Panc1 (cell line): Measurements from ENCODE around the gene LONP2. TPM values are rescaled to one million over a fixed set of nuclear protein-coding genes. Genes with fewer than 3 reads are reported as not detected.

Source experiments
- ATAC-seq: fragments of 200-7000 bp; cut with Tn5 transposase; 2 replicates; pipeline ENCODE4 v1.9.1; 2020; ENCODE audit warnings: mild to moderate bottlenecking, moderate library complexity
- BruUV-seq: library from RNA; stranded (reverse); fragments of 400-500 nt; replicated peaks from 2 replicates; lab custom pipeline; 2021; lab: Mats Ljungman, UMichigan
- CTCF ChIA-PET: fragments of 300-600 bp; sonication (Branson Sonifier 250); formaldehyde crosslinking; loops from one replicate; lab custom pipeline; 2022; ENCODE audit warnings: antibody characterized with exemption; lab: Charles Lee
- POLR2A ChIA-PET: fragments of 300-600 bp; sonication (Branson Sonifier 250); formaldehyde crosslinking; loops from one replicate; lab custom pipeline; 2022; ENCODE audit warnings: antibody characterized with exemption; lab: Charles Lee
- DNase-seq: peaks from one replicate; pipeline ENCODE4 v3.0.0-alpha.2; 2010; ENCODE audit warnings: low read depth, low spot score
- H3K27ac ChIP-seq: 2 replicates; pipeline ENCODE4 v1.5.1; 2011; ENCODE audit warnings: mild to moderate bottlenecking, low read length, inconsistent platforms
- H3K27me3 ChIP-seq: fragments of 200-500 bp; sonication (Bioruptor generic); 2 replicates; pipeline ENCODE4 v1.6.0; 2014; ENCODE audit warnings: low read length, inconsistent platforms; ENCODE audit not compliant: control insufficient read depth, insufficient read depth
- H3K36me3 ChIP-seq: fragments of 200-500 bp; sonication (Bioruptor generic); 2 replicates; pipeline ENCODE4 v1.5.1; 2014; ENCODE audit warnings: inconsistent platforms, mild to moderate bottlenecking, low read length, moderate library complexity; ENCODE audit not compliant: control insufficient read depth, insufficient read depth
- H3K4me1 ChIP-seq: 2 replicates; pipeline ENCODE4 v1.5.1; 2011; ENCODE audit warnings: inconsistent platforms, mild to moderate bottlenecking, low read length, moderate library complexity; ENCODE audit not compliant: control insufficient read depth, insufficient read depth
- H3K4me3 ChIP-seq, 2 experiments: 2 replicates each; pipeline ENCODE4 v1.5.1; 2011 to 2012; ENCODE audit warnings: low read depth in 2 of 2, low read length in 2 of 2, mild to moderate bottlenecking in 2 of 2, inconsistent platforms in 1 of 2, moderate library complexity in 1 of 2
- H3K9me3 ChIP-seq: fragments of 200-500 bp; sonication (Bioruptor generic); 2 replicates; pipeline ENCODE4 v1.5.1; 2014; ENCODE audit warnings: low read depth, mild to moderate bottlenecking, inconsistent platforms, low read length, moderate library complexity; ENCODE audit not compliant: control insufficient read depth, insufficient read depth
- POLR2AphosphoS5 ChIP-seq: IDR thresholded peaks from 2 replicates; pipeline ENCODE4 v1.6.1; 2012; ENCODE audit warnings: mild to moderate bottlenecking, low read depth, low read length, moderate library complexity
- SIN3A ChIP-seq: IDR thresholded peaks from 2 replicates; pipeline ENCODE4 v1.6.1; 2012; ENCODE audit warnings: low read depth, mild to moderate bottlenecking, low read length, moderate library complexity, borderline replicate concordance; ENCODE audit not compliant: insufficient read depth
- TCF7L2 ChIP-seq: IDR thresholded peaks from 2 replicates; pipeline ENCODE4 v1.6.1; 2011; ENCODE audit warnings: mild to moderate bottlenecking, low read depth, low read length, inconsistent platforms
- in situ Hi-C: cut with HindIII; loops from 2 replicates; pipeline ENCODE4 v1.10.0; 2016; ENCODE audit warnings: low sequenced_read_pairs, low pct_unique_long_range_greater_than_20kb
- intact Hi-C: fragments of 100-400 bp; cut with micrococcal nuclease; formaldehyde crosslinking; loops from one replicate; pipeline ENCODE4 v1.10.0; 2022; ENCODE audit not compliant: unreplicated experiment
- total RNA-seq: library from RNA; stranded (reverse); gene quantifications from one replicate; pipeline ENCODE4 v1.2.1, GENCODE V29; 2021; ENCODE audit not compliant: unreplicated experiment
- TF ChIP-seq, protein P1 (sequence below): fragments of 450-650 bp; IDR thresholded peaks from 2 replicates; pipeline ENCODE4 v1.5.1; 2017; ENCODE audit warnings: mild to moderate bottlenecking
- TF ChIP-seq, protein P2 (sequence below), 2 experiments: IDR thresholded peaks; 2 replicates each; pipeline ENCODE4 v1.6.1; 2011 to 2012; ENCODE audit warnings: low read depth in 2 of 2, control low read depth in 1 of 2, low read length in 1 of 2, mild to moderate bottlenecking in 1 of 2, moderate library complexity in 1 of 2; ENCODE audit not compliant: insufficient read depth in 1 of 2

LONP2 gene
- total RNA-seq, 1 experiment from 2014 or later, result 22.9 TPM

DNA sequence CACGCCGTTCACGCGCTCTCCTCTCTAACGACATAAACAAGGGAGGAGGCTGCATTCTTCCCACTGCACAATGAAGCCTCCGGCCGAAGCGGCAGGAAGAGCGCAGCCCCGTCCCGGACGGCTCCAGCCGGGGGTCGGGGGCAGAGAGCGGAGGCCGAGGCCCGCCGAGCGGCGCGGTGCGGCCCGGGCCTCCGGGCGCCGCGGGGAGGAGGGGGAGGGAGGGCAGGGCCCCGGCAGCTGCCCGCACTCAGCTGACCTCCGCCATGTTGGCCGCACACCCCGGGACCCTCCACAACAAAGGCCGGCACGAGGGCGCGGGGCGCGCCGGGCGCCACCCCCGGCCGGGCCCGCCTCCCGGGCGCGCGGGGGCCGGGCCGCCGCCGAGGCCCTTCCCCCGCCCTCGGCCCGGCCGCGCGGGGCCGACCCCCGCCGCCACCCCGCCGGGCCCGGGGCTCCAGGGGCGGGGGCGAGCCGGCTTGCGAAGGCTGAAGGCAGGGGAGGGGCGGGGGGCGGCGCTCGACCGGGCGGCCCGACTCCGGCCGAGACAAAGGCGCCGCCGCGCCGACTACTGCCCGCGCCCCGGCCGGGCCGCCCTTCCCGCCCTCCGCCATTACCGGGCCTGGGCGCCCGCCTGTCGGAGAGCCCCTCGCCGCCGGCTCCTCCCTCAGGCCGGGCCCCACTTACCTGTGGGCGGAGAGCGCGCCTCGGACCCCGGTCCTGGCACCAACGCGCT lies 140.6 kb downstream of the LONP2 start:
- DNase-seq, result no peak

DNA sequence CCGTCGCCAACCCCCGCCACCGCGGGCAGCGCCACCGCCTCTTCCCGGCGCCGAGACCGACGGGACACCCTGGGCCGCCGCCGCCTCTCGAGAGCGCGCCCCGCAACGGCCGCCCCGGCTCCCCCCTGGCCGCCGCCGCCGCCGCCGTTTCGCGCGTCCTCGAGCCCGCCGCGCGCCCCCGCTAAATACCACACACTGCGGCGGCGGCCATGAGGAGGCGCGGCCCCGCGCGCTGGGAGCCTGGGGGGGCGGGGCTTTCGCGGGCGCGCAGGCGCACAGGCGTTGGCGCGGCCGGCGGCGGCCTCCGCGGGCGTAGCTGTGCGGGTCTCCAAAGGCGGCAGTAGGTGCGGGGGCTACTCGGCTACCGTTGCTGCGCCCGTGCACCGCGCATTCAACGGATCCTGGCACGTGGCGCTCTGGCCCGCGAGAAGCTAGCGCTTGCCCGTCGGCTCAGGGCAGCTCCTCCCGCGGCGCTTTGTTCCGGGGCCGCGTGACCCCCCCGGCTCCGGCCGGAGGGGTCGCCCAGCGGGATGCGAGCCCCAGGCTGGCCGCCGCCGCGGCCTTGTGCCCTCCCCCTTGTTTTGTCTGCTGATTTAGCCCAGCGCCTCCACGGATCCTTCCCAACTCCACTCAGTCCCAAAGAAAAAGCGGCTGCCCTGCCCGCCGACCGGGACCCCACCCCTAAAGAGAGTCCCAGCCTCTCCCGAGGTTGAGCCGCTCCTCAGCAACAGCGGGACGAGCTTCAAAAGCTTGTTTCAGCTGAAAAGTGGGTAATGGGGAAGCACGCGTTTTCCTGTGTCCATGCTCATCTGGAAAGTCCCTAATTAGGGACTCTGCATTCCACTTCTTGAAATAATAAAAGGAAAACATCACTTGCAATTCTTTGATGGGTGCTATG lies 141.4 kb downstream of the LONP2 start, which contains the start of gene SIAH1:
Gene SIAH1 (minus strand): TSS at position 161 of the 898 bp plus-strand sequence. CDS start 22,985 bp downstream, outside the sequence.
- Histone ChIP-seq H3K9me3 (no peaks in the 10 kb centered on the region), H3K4me3 (peak within 1 kb of the TSS; percentile 87 to 90), H3K27me3 (no peaks in the 10 kb centered on the region), H3K27ac (peak within 1 kb of the TSS; percentile 95), H3K36me3 (no peaks in the 10 kb centered on the region; the same call in none of the 2 replicates), H3K4me1 (peaks cover 9% of the 10 kb centered on the region)
- BruUV-seq, result no TSS peak
- in situ Hi-C loops, result no loop called here
- ATAC-seq, result peak; percentile 86
- DNase-seq, result no peak
- CTCF ChIA-PET, result no interaction called here
- TF ChIP-seq TCF7L2 (peak; percentile 94), POLR2AphosphoS5 (peak; percentile 19; the same call in 1 of the 2 replicates), SIN3A (0 out of 2 replicates have a peak, but pooled peaks have one; percentile 48)
- TF ChIP-seq, protein P1, sequence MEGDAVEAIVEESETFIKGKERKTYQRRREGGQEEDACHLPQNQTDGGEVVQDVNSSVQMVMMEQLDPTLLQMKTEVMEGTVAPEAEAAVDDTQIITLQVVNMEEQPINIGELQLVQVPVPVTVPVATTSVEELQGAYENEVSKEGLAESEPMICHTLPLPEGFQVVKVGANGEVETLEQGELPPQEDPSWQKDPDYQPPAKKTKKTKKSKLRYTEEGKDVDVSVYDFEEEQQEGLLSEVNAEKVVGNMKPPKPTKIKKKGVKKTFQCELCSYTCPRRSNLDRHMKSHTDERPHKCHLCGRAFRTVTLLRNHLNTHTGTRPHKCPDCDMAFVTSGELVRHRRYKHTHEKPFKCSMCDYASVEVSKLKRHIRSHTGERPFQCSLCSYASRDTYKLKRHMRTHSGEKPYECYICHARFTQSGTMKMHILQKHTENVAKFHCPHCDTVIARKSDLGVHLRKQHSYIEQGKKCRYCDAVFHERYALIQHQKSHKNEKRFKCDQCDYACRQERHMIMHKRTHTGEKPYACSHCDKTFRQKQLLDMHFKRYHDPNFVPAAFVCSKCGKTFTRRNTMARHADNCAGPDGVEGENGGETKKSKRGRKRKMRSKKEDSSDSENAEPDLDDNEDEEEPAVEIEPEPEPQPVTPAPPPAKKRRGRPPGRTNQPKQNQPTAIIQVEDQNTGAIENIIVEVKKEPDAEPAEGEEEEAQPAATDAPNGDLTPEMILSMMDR, result no peak
- TF ChIP-seq, protein P2, sequence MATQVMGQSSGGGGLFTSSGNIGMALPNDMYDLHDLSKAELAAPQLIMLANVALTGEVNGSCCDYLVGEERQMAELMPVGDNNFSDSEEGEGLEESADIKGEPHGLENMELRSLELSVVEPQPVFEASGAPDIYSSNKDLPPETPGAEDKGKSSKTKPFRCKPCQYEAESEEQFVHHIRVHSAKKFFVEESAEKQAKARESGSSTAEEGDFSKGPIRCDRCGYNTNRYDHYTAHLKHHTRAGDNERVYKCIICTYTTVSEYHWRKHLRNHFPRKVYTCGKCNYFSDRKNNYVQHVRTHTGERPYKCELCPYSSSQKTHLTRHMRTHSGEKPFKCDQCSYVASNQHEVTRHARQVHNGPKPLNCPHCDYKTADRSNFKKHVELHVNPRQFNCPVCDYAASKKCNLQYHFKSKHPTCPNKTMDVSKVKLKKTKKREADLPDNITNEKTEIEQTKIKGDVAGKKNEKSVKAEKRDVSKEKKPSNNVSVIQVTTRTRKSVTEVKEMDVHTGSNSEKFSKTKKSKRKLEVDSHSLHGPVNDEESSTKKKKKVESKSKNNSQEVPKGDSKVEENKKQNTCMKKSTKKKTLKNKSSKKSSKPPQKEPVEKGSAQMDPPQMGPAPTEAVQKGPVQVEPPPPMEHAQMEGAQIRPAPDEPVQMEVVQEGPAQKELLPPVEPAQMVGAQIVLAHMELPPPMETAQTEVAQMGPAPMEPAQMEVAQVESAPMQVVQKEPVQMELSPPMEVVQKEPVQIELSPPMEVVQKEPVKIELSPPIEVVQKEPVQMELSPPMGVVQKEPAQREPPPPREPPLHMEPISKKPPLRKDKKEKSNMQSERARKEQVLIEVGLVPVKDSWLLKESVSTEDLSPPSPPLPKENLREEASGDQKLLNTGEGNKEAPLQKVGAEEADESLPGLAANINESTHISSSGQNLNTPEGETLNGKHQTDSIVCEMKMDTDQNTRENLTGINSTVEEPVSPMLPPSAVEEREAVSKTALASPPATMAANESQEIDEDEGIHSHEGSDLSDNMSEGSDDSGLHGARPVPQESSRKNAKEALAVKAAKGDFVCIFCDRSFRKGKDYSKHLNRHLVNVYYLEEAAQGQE (IDR thresholded peaks at IDR 0.05; ENCODE audit: insufficient read depth in 1 of 2, low read depth in 2 of 2, low read length in 1 of 2), result no peak
- intact Hi-C loops, result no loop called here
- POLR2A ChIA-PET, result interaction anchor here (0.7 kb wide), 1 partner anchor 59 kb away, joined by 3 read pairs; no protein-coding TSS in a partner anchor

More for the DNA sequence above, 140.6 kb downstream of the LONP2 start:
- in situ Hi-C loops (no loop called here), intact Hi-C loops (no loop called here)
- H3K36me3 ChIP-seq, result no peaks in the 10 kb centered on the region; the same call in none of the 2 replicates
- H3K4me1 ChIP-seq, result peaks cover 9% of the 10 kb centered on the region
- H3K9me3 ChIP-seq, result no peaks in the 10 kb centered on the region
- peak; percentile 83 for ATAC-seq
- TF ChIP-seq, protein P2 (IDR thresholded peaks at IDR 0.05; ENCODE audit: insufficient read depth in 1 of 2, low read depth in 2 of 2, low read length in 1 of 2), result no peak
- no peak for TF ChIP-seq SIN3A
- no peak for TF ChIP-seq TCF7L2
- TF ChIP-seq POLR2AphosphoS5, result no peak
- TF ChIP-seq, protein P1, result no peak
- CTCF ChIA-PET, result no interaction called here
- H3K27me3 ChIP-seq, result no peaks in the 10 kb centered on the region
- H3K27ac ChIP-seq, result peak overlapping the region; percentile 91
- no TSS peak for BruUV-seq
- POLR2A ChIA-PET, result no interaction called here
- H3K4me3 ChIP-seq, result peak overlapping the region; percentile 87 to 90
